ENCODE results near the gene CLCF1.
"Not testable (repeated sequence)": the region's sequence is repeated elsewhere in the genome, so short reads cannot be mapped to it uniquely, and the experiment has no call there.

CLCF1 gene

GRCh38 chr11:67345920-67346819, 27.2 kb downstream of the CLCF1 start:
- ATAC-seq (replicated peaks) (peak; percentile 41 to 55), DNase-seq (no peak)
- Mint-ChIP-seq H3K27me3 (no peaks in the 10 kb centered on the region), H3K36me3 (peaks cover 3 to 10% of the 10 kb centered on the region in 2 donors), H3K27ac (peak overlapping the region; percentile 81), H3K9me3 (no peaks in the 10 kb centered on the region), H3K4me1 (peaks cover 50 to 70% of the 10 kb centered on the region in 2 donors), H3K4me3 (peak overlapping the region in 1 of 2 donors; percentile 39)

- DNase-seq (no peak), ATAC-seq (replicated peaks) (peak; percentile 69 to 71)
- Mint-ChIP-seq H3K36me3 (peaks cover 0 to 7% of the 10 kb centered on the region in 2 donors), H3K27me3 (no peaks in the 10 kb centered on the region), H3K4me1 (peaks cover 47 to 64% of the 10 kb centered on the region in 2 donors), H3K4me3 (peak overlapping the region; percentile 9 to 39), H3K27ac (peak overlapping the region; percentile 81), H3K9me3 (no peaks in the 10 kb centered on the region)
Observed at GRCh38 chr11:67345247-67345919, 28.0 kb downstream of the CLCF1 start.

GRCh38 chr11:67344264-67344663, 29.1 kb downstream of the CLCF1 start:
- Mint-ChIP-seq H3K27me3 (no peaks in the 10 kb centered on the region), H3K4me3 (peak overlapping the region in 1 of 2 donors; percentile 44), H3K27ac (peak overlapping the region; percentile 89), H3K36me3 (peaks cover 0 to under 1% of the 10 kb centered on the region in 2 donors), H3K4me1 (peaks cover 37 to 52% of the 10 kb centered on the region in 2 donors), H3K9me3 (no peaks in the 10 kb centered on the region)
- DNase-seq: no peak
- peak; percentile 79 for ATAC-seq (replicated peaks)

- Mint-ChIP-seq H3K27ac (no peak overlapping the region), H3K4me1 (peaks cover 1 to 4% of the 10 kb centered on the region in 2 donors), H3K36me3 (peaks cover 0 to 12% of the 10 kb centered on the region in 2 donors), H3K27me3 (no peaks in the 10 kb centered on the region), H3K9me3 (no peaks in the 10 kb centered on the region), H3K4me3 (no peak overlapping the region)
- ATAC-seq (replicated peaks): no peak
- DNase-seq: no peak
Observed at GRCh38 chr11:67337257-67337656, 36.1 kb downstream of the CLCF1 start.

GRCh38 chr11:67332081-67332691, 41.2 kb downstream of the CLCF1 start:
- H3K27ac Mint-ChIP-seq: no peak overlapping the region
- H3K36me3 Mint-ChIP-seq: peaks cover 0 to 8% of the 10 kb centered on the region in 2 donors
- no peaks in the 10 kb centered on the region for H3K27me3 Mint-ChIP-seq
- H3K4me3 Mint-ChIP-seq: no peak overlapping the region
- DNase-seq (no peak), ATAC-seq (replicated peaks) (no peak)
- H3K9me3 Mint-ChIP-seq: no peaks in the 10 kb centered on the region
- H3K4me1 Mint-ChIP-seq: peaks cover 3 to 4% of the 10 kb centered on the region in 2 donors

GRCh38 chr11:67323526-67323925, 49.9 kb downstream of the CLCF1 start:
- Mint-ChIP-seq H3K4me1 (peaks cover 7 to 30% of the 10 kb centered on the region in 2 donors), H3K4me3 (no peak overlapping the region), H3K27me3 (no peaks in the 10 kb centered on the region), H3K9me3 (no peaks in the 10 kb centered on the region), H3K27ac (no peak overlapping the region), H3K36me3 (peaks cover 0 to 4% of the 10 kb centered on the region in 2 donors)
- ATAC-seq (replicated peaks) (no peak), DNase-seq (no peak)

GRCh38 chr11:67322049-67322448, 51.3 kb downstream of the CLCF1 start:
- Mint-ChIP-seq H3K4me3 (no peak overlapping the region), H3K27ac (no peak overlapping the region), H3K9me3 (no peaks in the 10 kb centered on the region), H3K36me3 (peaks cover 0 to 4% of the 10 kb centered on the region in 2 donors), H3K27me3 (no peaks in the 10 kb centered on the region), H3K4me1 (peaks cover 10 to 34% of the 10 kb centered on the region in 2 donors)
- ATAC-seq (replicated peaks): no peak
- no peak for DNase-seq

GRCh38 chr11:67321313-67321871, 52.0 kb downstream of the CLCF1 start:
- ATAC-seq (replicated peaks) (no peak), DNase-seq (no peak)
- Mint-ChIP-seq H3K9me3 (no peaks in the 10 kb centered on the region), H3K36me3 (peaks cover 0 to 4% of the 10 kb centered on the region in 2 donors), H3K27me3 (no peaks in the 10 kb centered on the region), H3K4me1 (peaks cover 10 to 34% of the 10 kb centered on the region in 2 donors), H3K4me3 (no peak overlapping the region), H3K27ac (no peak overlapping the region)

- Mint-ChIP-seq H3K27ac (no peak overlapping the region), H3K4me3 (no peak overlapping the region), H3K27me3 (no peaks in the 10 kb centered on the region), H3K9me3 (no peaks in the 10 kb centered on the region), H3K4me1 (peaks cover 10 to 34% of the 10 kb centered on the region in 2 donors), H3K36me3 (peaks cover 0 to 2% of the 10 kb centered on the region in 2 donors)
- no peak for DNase-seq
- ATAC-seq (replicated peaks): no peak
Observed at GRCh38 chr11:67320691-67321090, 52.7 kb downstream of the CLCF1 start.

GRCh38 chr11:67320011-67320410, 53.4 kb downstream of the CLCF1 start:
- no peaks in the 10 kb centered on the region for H3K9me3 Mint-ChIP-seq
- no peak for ATAC-seq (replicated peaks)
- H3K27me3 Mint-ChIP-seq: no peaks in the 10 kb centered on the region
- no peak overlapping the region for H3K4me3 Mint-ChIP-seq
- peaks cover 0 to 2% of the 10 kb centered on the region in 2 donors for H3K36me3 Mint-ChIP-seq
- DNase-seq: no peak
- peaks cover 12 to 34% of the 10 kb centered on the region in 2 donors for H3K4me1 Mint-ChIP-seq
- H3K27ac Mint-ChIP-seq: no peak overlapping the region

GRCh38 chr11:67318876-67319275, 54.5 kb downstream of the CLCF1 start:
- DNase-seq; H3K9me3 Mint-ChIP-seq; H3K36me3 Mint-ChIP-seq; ATAC-seq (replicated peaks); H3K27me3 Mint-ChIP-seq: not testable (repeated sequence)
- Mint-ChIP-seq H3K4me1 (peaks cover 15 to 34% of the 10 kb centered on the region in 2 donors), H3K4me3 (peak overlapping the region in 1 of 2 donors; percentile 96), H3K27ac (peak overlapping the region; percentile 52)

GRCh38 chr11:67317888-67318555, 55.4 kb downstream of the CLCF1 start:
- DNase-seq (no peak), ATAC-seq (replicated peaks) (peak; percentile 30 to 33)
- Mint-ChIP-seq H3K27me3 (no peaks in the 10 kb centered on the region), H3K27ac (peak overlapping the region; percentile 96), H3K4me1 (peaks cover 20 to 40% of the 10 kb centered on the region in 2 donors), H3K36me3 (no peaks in the 10 kb centered on the region), H3K4me3 (peak overlapping the region; percentile 85 to 96), H3K9me3 (no peaks in the 10 kb centered on the region)

- Mint-ChIP-seq H3K9me3 (no peaks in the 10 kb centered on the region), H3K27ac (peak overlapping the region; percentile 96), H3K27me3 (no peaks in the 10 kb centered on the region), H3K36me3 (no peaks in the 10 kb centered on the region), H3K4me3 (peak overlapping the region; percentile 85 to 96), H3K4me1 (peaks cover 26 to 41% of the 10 kb centered on the region in 2 donors)
- DNase-seq: peak; percentile 95
- ATAC-seq (replicated peaks): peak; percentile 81 to 89
Observed at GRCh38 chr11:67317205-67317887, 56.1 kb downstream of the CLCF1 start.
